Upper lobe of left lung (tissue), 4 donors: ENCODE data around the gene RASSF1.

ENCODE experiments used
- EP300 ChIP-seq, 4 donors: sonication (generic); formaldehyde crosslinking; IDR thresholded peaks; one replicate each; pipeline ENCODE4 v1.5.1; 2017; ENCODE audit warnings: antibody characterized with exemption in 4 of 4, control low read depth in 2 of 4
- POLR2AphosphoS5 ChIP-seq, 2 donors: sonication (generic); formaldehyde crosslinking; IDR thresholded peaks; one replicate each; pipeline ENCODE4 v1.5.1; 2017; ENCODE audit warnings: antibody characterized with exemption in 2 of 2
- TF ChIP-seq, protein P1 (sequence below), 6 experiments: fragments of 450-650 bp in 4 of 6; fragments of 200-600 bp in 2 of 6; sonication (generic) in 2 of 6; IDR thresholded peaks; one replicate each; pipeline ENCODE4 v1.5.1; 2016 to 2019; ENCODE audit warnings: antibody characterized with exemption in 6 of 6

DNA sequence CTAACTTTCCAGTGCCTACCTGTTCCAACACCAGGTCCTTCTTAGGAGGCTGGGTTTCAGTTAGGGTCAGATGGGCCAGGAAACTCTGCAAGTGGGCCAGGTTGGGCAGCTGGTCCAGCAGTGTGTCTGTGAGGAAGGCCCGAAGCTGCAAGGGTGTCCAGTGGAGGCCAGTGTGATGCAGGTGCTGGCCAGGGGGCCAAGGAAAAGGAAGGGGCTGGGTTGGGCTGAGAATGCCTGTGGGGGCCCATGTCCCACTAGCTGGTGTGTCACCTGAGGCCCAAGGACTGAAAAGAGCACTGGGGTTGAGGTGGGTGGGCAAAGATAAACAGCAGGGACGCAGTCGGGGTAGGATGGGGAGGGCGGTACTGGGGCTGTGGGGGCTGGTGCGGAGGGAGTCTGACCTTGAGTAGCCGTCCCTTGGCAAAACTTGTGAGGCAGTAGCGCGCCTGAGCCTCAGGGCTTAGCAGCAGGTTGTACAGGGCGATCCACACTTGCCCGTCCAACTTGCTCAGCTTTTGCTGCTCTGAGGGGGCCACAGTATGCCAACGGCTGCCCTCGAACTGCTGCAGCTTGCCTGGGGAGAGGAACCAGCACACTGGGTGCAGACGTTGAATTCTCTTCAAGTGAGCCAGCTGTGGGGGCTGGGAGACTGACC, 1.5 kb upstream of the RASSF1 start:
- TF ChIP-seq, protein P1, sequence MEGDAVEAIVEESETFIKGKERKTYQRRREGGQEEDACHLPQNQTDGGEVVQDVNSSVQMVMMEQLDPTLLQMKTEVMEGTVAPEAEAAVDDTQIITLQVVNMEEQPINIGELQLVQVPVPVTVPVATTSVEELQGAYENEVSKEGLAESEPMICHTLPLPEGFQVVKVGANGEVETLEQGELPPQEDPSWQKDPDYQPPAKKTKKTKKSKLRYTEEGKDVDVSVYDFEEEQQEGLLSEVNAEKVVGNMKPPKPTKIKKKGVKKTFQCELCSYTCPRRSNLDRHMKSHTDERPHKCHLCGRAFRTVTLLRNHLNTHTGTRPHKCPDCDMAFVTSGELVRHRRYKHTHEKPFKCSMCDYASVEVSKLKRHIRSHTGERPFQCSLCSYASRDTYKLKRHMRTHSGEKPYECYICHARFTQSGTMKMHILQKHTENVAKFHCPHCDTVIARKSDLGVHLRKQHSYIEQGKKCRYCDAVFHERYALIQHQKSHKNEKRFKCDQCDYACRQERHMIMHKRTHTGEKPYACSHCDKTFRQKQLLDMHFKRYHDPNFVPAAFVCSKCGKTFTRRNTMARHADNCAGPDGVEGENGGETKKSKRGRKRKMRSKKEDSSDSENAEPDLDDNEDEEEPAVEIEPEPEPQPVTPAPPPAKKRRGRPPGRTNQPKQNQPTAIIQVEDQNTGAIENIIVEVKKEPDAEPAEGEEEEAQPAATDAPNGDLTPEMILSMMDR (IDR thresholded peaks at IDR 0.05) = no peak
- TF ChIP-seq POLR2AphosphoS5 (IDR thresholded peaks at IDR 0.05) = no peak
- TF ChIP-seq EP300 (IDR thresholded peaks at IDR 0.05) = no peak
